H1 (cell line): Measurements from ENCODE around the gene DRAXIN. TPM values are rescaled to one million over a fixed set of nuclear protein-coding genes. Genes with fewer than 3 reads are reported as not detected.

Experiments used
- CTCF ChIA-PET: fragments of 300-600 bp; sonication (Branson Sonifier 250); formaldehyde crosslinking; loops from one replicate; lab custom pipeline; 2021; ENCODE audit not compliant: partially characterized antibody; lab: Charles Lee
- POLR2A ChIA-PET: fragments of 300-600 bp; sonication (Branson Sonifier 250); formaldehyde crosslinking; loops from one replicate; lab custom pipeline; 2021; ENCODE audit warnings: inconsistent platforms; ENCODE audit not compliant: partially characterized antibody; lab: Charles Lee
- DNase-seq, 2 experiments: peaks; one replicate each; pipeline versions ENCODE4 v3.0.0 to v3.0.0-alpha.2; 2010 to 2022; ENCODE audit warnings: low spot score in 2 of 2, low read depth in 1 of 2, mixed read lengths in 1 of 2
- FAIRE-seq: peaks from 2 replicates; lab custom pipeline; 2011; peaks lifted over from hg19 to GRCh38; lab: Jason Lieb, UNC
- H2AFZ ChIP-seq: 2 replicates; pipeline ENCODE4 v1.8.1; 2012; ENCODE audit warnings: low read length, inconsistent platforms
- H2AK5ac ChIP-seq: 2 replicates; pipeline ENCODE4 v1.6.1; 2013; ENCODE audit warnings: low read depth, low read length
- H2BK120ac ChIP-seq: replicated peaks from 2 replicates; pipeline ENCODE3; 2013; ENCODE audit warnings: low read depth, low read length, inconsistent platforms
- H2BK12ac ChIP-seq: 2 replicates; pipeline ENCODE4 v1.6.1; 2013; ENCODE audit warnings: low read depth, low read length
- H2BK15ac ChIP-seq: 2 replicates; pipeline ENCODE4 v1.6.1; 2013; ENCODE audit warnings: low read length
- H2BK20ac ChIP-seq: 2 replicates; pipeline ENCODE4 v1.6.1; 2013; ENCODE audit warnings: low read length
- H2BK5ac ChIP-seq: 2 replicates; pipeline ENCODE4 v1.6.1; 2013; ENCODE audit warnings: low read depth, low read length
- H3K14ac ChIP-seq: 2 replicates; pipeline ENCODE4 v1.6.1; 2013; ENCODE audit warnings: inconsistent platforms; ENCODE audit not compliant: insufficient read length
- H3K18ac ChIP-seq: 2 replicates; pipeline ENCODE4 v1.6.1; 2013; ENCODE audit warnings: low read length; ENCODE audit errors: extremely low read depth
- H3K23ac ChIP-seq: 2 replicates; pipeline ENCODE4 v1.6.1; 2013; ENCODE audit warnings: inconsistent platforms; ENCODE audit not compliant: insufficient read length
- H3K23me2 ChIP-seq: 2 replicates; pipeline ENCODE4 v1.6.1; 2013; ENCODE audit warnings: low read depth, low read length
- H3K27ac ChIP-seq: 2 replicates; pipeline ENCODE4 v1.6.1; 2011; ENCODE audit warnings: low read depth, low read length, inconsistent platforms
- H3K27me3 ChIP-seq, 4 experiments: replicated peaks in 1 of 4; 1 replicate in 1 of 4; 2 replicates in 3 of 4; pipeline versions ENCODE4 v1.6.1 to v1.8.1; 2011 to 2013; ENCODE audit warnings: low read length in 3 of 4, mild to moderate bottlenecking in 3 of 4, inconsistent platforms in 2 of 4, mixed read lengths in 2 of 4, moderate library complexity in 1 of 4; ENCODE audit not compliant: control insufficient read depth in 3 of 4, insufficient read depth in 3 of 4; ENCODE audit errors: extremely low read depth in 1 of 4
- H3K36me3 ChIP-seq, 4 experiments: 2 replicates each; pipeline versions ENCODE4 v1.6.1 to v1.8.1; 2011 to 2013; ENCODE audit warnings: mild to moderate bottlenecking in 4 of 4, low read length in 3 of 4, moderate library complexity in 2 of 4, control low read depth in 1 of 4, inconsistent platforms in 1 of 4; ENCODE audit not compliant: insufficient read depth in 4 of 4, control insufficient read depth in 2 of 4
- H3K4ac ChIP-seq: replicated peaks from 2 replicates; pipeline ENCODE3; 2013; ENCODE audit warnings: low read length, low read depth, mixed read lengths, inconsistent platforms; ENCODE audit not compliant: insufficient read length
- H3K4me1 ChIP-seq, 4 experiments: replicated peaks in 1 of 4; 1 replicate in 1 of 4; 2 replicates in 3 of 4; pipeline versions ENCODE4 v1.6.1 to v1.8.1; 2011 to 2013; ENCODE audit warnings: low read length in 3 of 4, inconsistent platforms in 2 of 4, mixed read lengths in 1 of 4; ENCODE audit not compliant: insufficient read depth in 4 of 4, control insufficient read depth in 3 of 4
- H3K4me2 ChIP-seq, 2 experiments: 2 replicates each; pipeline versions ENCODE4 v1.6.1 to v1.8.1; 2011 to 2013; ENCODE audit warnings: low read depth in 2 of 2, low read length in 2 of 2, control low read depth in 1 of 2, inconsistent platforms in 1 of 2, mild to moderate bottlenecking in 1 of 2; ENCODE audit not compliant: insufficient read depth in 1 of 2
- H3K4me3 ChIP-seq, 4 experiments: fragments of 200-600, 300-600 bp in 1 of 4; sonication (generic), shearing (Covaris generic), sonication (Bioruptor Twin) in 1 of 4; 2 replicates each; pipeline versions ENCODE4 v1.5.1 to v1.8.1; 2011 to 2016; ENCODE audit warnings: low read length in 4 of 4, low read depth in 3 of 4, control low read depth in 2 of 4, inconsistent platforms in 2 of 4, mild to moderate bottlenecking in 2 of 4, mixed read lengths in 1 of 4, moderate library complexity in 1 of 4; ENCODE audit not compliant: insufficient read depth in 2 of 4; ENCODE audit errors: extremely low read depth in 1 of 4
- H3K56ac ChIP-seq: replicated peaks from 2 replicates; pipeline ENCODE3; 2013; ENCODE audit warnings: low read depth, mild to moderate bottlenecking, mixed read lengths, low read length, inconsistent platforms; ENCODE audit not compliant: insufficient read length
- H3K79me1 ChIP-seq: 2 replicates; pipeline ENCODE4 v1.6.1; 2013; ENCODE audit warnings: low read depth, low read length, control low read depth
- H3K79me2 ChIP-seq, 2 experiments: 2 replicates each; pipeline versions ENCODE4 v1.6.1 to v1.8.1; 2012 to 2013; ENCODE audit warnings: low read length in 2 of 2, mild to moderate bottlenecking in 2 of 2, inconsistent platforms in 1 of 2; ENCODE audit not compliant: insufficient read depth in 2 of 2, control insufficient read depth in 1 of 2
- H3K9ac ChIP-seq, 4 experiments: replicated peaks in 1 of 4; 1 replicate in 1 of 4; 2 replicates in 3 of 4; pipeline versions ENCODE4 v1.6.1 to v1.8.1; 2011 to 2013; ENCODE audit warnings: low read depth in 3 of 4, low read length in 3 of 4, control low read depth in 2 of 4, mild to moderate bottlenecking in 2 of 4, moderate library complexity in 2 of 4, inconsistent platforms in 1 of 4; ENCODE audit errors: extremely low read depth in 1 of 4
- H3K9me3 ChIP-seq, 2 experiments: 2 replicates each; pipeline versions ENCODE4 v1.6.1 to v1.8.1; 2012 to 2013; ENCODE audit warnings: mild to moderate bottlenecking in 2 of 2, moderate library complexity in 2 of 2, control low read depth in 1 of 2, inconsistent platforms in 1 of 2, low read depth in 1 of 2, low read length in 1 of 2, mixed read lengths in 1 of 2; ENCODE audit not compliant: insufficient read depth in 2 of 2
- H4K20me1 ChIP-seq, 2 experiments: replicated peaks in 1 of 2; 2 replicates each; pipeline versions ENCODE3 to v1.8.1; 2011 to 2013; ENCODE audit warnings: inconsistent platforms in 2 of 2, low read length in 2 of 2, mild to moderate bottlenecking in 1 of 2; ENCODE audit not compliant: insufficient read depth in 2 of 2, control insufficient read depth in 1 of 2
- H4K5ac ChIP-seq: 2 replicates; pipeline ENCODE4 v1.6.1; 2013; ENCODE audit warnings: low read length, low read depth, mixed read lengths, inconsistent platforms; ENCODE audit not compliant: insufficient read length
- H4K8ac ChIP-seq: 2 replicates; pipeline ENCODE4 v1.8.0; 2013; ENCODE audit warnings: mild to moderate bottlenecking, moderate library complexity, low read length, inconsistent platforms; ENCODE audit not compliant: insufficient read depth; ENCODE audit errors: extremely low read depth
- H4K91ac ChIP-seq: replicated peaks from 2 replicates; pipeline ENCODE3; 2013; ENCODE audit warnings: low read length, mixed read lengths, inconsistent platforms; ENCODE audit not compliant: insufficient read length
- WGBS, 2 experiments: shearing (Covaris generic) in 1 of 2; methylation state at CpG; one replicate each; pipeline versions ENCODE4 v1.1.6 to v1.1.7; 2013 to 2015; ENCODE audit warnings: low lambda C conversion rate in 2 of 2, mixed read lengths in 2 of 2, inconsistent platforms in 1 of 2, low coverage in 1 of 2, missing lambda C conversion rate in 1 of 2; ENCODE audit not compliant: insufficient replicate concordance in 2 of 2, insufficient coverage in 1 of 2, insufficient read length in 1 of 2; ENCODE audit errors: extremely low coverage in 1 of 2, missing lambda C conversion rate in 1 of 2; 5-methylcytosine and 5-hydroxymethylcytosine counted together
- polyA plus RNA-seq, 7 experiments: library from polyadenylated mRNA; depleted of rRNA in 3 of 7; stranded (reverse) in 5 of 7; unstranded in 2 of 7; fragments of >200 nt in 5 of 7; fragments of 200-250 nt in 2 of 7; gene quantifications; 1 replicate in 5 of 7; 2 replicates in 1 of 7; 4 replicates in 1 of 7; pipeline versions ENCODE4 v1.2.1 to v1.2.3, GENCODE V29; 2011 to 2013; ENCODE audit warnings: missing spikeins in 2 of 7, mixed read lengths in 2 of 7
- total RNA-seq: library from RNA; stranded (reverse); fragmentation: NEBNext Ultra II Directional; extraction: Animal tissue kit (Norgen Biotek cat#: 25700); gene quantifications from 2 replicates; pipeline ENCODE4 v1.2.1, GENCODE V29; 2021

Gene DRAXIN
- total and polyA plus RNA-seq, 2 of the 8 experiments (the other 6 are each of a cell fraction or from before 2014, with no cell fraction given), result 4.6 to 17.6 TPM

- no peak overlapping the region for H3K4ac ChIP-seq
- H3K4me2 ChIP-seq, result no peak overlapping the region
- no peaks in the 10 kb centered on the region for H4K20me1 ChIP-seq
- no peaks in the 10 kb centered on the region for H3K9me3 ChIP-seq
- no peaks in the 10 kb centered on the region for H3K23me2 ChIP-seq
- no peak overlapping the region for H2BK15ac ChIP-seq
- no peaks in the 10 kb centered on the region for H3K36me3 ChIP-seq
- WGBS, 2 experiments, result 84% methylated on average over 5 of the region's 5 CpGs; no CpG with 5 or more reads in 1 of the 2 experiments
- ChIA-PET CTCF (interaction anchor here (0.5 to 1.6 kb wide), 4 partner anchors 9 to 475 kb away, joined by 3 to 4 read pairs (median 3); no protein-coding TSS in a partner anchor), POLR2A (interaction anchor here (0.8 to 1.5 kb wide), 6 partner anchors 9 to 137 kb away, joined by 3 to 5 read pairs (median 4); partner anchors contain the start of gene AGTRAP)
- DNase-seq, result no peak
- FAIRE-seq, result no peak
- no peaks in the 10 kb centered on the region for H3K79me1 ChIP-seq
- H3K27ac ChIP-seq, result no peak overlapping the region
- H2BK20ac ChIP-seq, result no peak overlapping the region
- H3K4me3 ChIP-seq, result no peak overlapping the region
- no peak overlapping the region for H4K91ac ChIP-seq
- H3K27me3 ChIP-seq, result no peaks in the 10 kb centered on the region
- no peak overlapping the region for H3K18ac ChIP-seq
- H3K56ac ChIP-seq, result no peak overlapping the region
- H2BK120ac ChIP-seq, result no peak overlapping the region
- H3K9ac ChIP-seq, result no peak overlapping the region
- H2AFZ ChIP-seq, result no peak overlapping the region
- no peak overlapping the region for H4K5ac ChIP-seq
- no peaks in the 10 kb centered on the region for H3K4me1 ChIP-seq
- H2BK5ac ChIP-seq, result no peak overlapping the region
- H3K14ac ChIP-seq, result no peak overlapping the region
- no peaks in the 10 kb centered on the region for H3K79me2 ChIP-seq
- H2BK12ac ChIP-seq, result no peak overlapping the region
- no peak overlapping the region for H4K8ac ChIP-seq
- no peak overlapping the region for H2AK5ac ChIP-seq
- H3K23ac ChIP-seq, result no peak overlapping the region
Measured at GRCh38 chr1:11772458-11772857, 80.9 kb downstream of the DRAXIN start.
